ENCODE data around the gene TXNDC9.
"Not testable (repeated sequence)": the region's sequence is repeated elsewhere in the genome, so short reads cannot be mapped to it uniquely, and the experiment has no call there.

TXNDC9 gene, protein sequence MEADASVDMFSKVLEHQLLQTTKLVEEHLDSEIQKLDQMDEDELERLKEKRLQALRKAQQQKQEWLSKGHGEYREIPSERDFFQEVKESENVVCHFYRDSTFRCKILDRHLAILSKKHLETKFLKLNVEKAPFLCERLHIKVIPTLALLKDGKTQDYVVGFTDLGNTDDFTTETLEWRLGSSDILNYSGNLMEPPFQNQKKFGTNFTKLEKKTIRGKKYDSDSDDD

DNA sequence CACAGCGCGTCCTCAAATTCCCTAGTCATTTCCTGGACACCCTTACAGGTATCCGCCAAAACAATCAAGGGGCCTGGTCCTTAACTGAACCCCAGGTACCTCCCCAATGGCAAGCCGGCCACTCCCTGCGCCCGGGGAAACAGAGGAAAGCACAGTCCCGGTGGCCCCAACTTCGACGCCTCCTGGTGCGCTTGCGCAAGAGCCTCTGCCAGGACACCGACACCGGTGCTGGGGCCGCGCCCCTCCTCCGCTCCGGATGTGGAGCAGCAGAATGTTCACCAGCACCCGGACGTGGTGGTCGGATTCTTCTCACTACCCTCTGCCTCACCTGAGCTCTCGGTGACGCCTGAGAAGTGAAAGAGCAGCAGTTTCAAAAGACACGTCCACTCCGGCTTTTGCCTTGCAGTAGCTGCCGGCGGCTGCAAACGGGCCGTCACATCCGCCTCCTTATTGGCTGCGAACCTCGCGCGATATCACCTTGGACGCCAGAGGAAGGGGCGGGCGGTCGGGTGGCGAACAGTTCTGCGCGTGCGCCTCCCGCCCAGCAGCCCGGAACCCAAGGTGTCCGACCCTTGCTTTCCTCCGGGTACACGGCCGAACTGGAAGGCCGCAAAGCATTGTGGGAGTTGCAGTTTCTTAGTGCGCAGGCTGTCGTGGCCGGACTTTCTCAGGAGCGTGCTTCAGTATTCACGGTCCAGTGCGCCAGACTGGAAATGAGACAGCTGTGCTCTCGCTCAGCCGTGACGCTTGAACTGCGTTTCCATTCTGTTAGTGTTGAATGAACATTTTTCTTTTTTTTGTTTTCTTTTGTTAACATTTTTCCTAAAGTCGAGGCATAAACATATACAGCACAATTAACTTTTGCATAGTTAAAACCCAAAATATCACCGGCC, at the start of gene TXNDC9:
TXNDC9 (minus strand) TSS at position 423 of the 893 bp plus-strand sequence. CDS start 3,123 bp downstream, outside the sequence.
- peak; percentile 90 to 95 for DNase-seq (ENCODE audit: low read depth in 2 of 2, low spot score in 1 of 2)

DNA sequence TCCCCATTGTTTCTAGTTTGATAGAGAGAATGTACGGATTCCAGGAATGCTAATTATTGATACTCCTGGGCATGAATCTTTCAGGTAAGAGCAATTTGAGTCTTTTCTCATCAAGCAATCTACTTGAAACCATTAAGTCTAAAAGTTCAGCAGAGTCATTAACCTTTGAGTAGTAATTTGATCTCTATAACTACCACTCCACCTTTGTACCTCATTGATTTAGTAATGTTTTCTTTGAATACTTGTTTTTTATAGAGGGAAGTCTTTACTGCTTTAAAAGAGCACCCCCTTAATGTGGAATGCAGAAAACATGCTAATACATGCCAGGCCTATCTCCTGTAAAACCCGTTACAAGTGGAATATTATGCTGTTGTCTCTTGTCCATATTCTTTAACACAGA, 46.0 kb upstream of the TXNDC9 start:
- DNase-seq (ENCODE audit: low read depth in 2 of 2, low spot score in 1 of 2), result no peak

DNA sequence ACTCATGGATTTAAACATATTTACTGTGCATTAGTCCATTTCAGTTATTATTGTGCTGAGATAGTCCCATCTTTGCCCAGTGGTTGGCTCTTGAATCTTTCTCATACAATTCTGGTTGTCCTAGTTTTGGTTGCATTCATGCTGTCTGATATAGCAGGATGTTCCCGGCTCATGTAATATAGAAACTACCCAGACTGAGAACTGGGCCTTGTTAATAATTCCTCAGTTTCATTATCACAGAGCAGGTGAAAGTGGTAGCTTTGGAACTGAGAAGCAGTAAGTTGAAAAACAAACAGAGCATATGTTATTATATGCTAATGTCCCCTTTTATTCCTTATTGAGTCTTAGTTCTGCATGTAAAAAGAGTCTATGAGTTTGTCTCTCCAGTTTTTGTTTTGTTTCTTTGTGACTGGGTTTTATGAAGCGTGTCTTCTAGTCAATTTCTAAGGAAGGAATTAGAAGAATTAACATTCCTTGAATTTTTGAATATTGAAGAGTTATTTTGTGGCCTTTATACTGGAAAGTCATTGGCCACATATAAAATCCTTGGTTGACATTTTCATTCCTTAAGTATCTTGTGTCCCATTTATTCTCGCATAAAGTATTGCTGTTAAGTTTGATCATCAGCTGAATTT, 44.4 kb upstream of the TXNDC9 start:
- DNase-seq (ENCODE audit: low read depth in 2 of 2, low spot score in 1 of 2), result no peak

DNA sequence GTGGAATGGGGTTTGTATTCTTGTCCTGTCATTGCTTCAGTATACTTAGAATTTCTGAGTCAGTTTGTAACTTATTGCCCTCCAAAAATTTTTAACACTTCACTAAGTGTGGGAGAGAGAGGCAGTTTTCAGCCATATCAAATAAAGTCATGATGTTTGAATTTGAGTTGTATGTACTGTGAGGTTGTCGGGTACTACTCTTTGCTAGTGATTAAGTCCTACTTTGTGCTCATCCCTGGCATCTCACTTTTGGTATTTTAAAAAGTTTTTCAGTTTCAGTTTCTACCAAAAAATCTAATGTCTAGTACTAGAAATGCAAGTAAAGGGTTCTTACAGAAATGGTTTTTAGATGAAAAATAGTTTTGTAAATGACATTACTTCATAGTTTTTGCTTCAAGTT, 41.7 kb upstream of the TXNDC9 start:
- DNase-seq (ENCODE audit: low read depth in 2 of 2, low spot score in 1 of 2), result no peak

DNA sequence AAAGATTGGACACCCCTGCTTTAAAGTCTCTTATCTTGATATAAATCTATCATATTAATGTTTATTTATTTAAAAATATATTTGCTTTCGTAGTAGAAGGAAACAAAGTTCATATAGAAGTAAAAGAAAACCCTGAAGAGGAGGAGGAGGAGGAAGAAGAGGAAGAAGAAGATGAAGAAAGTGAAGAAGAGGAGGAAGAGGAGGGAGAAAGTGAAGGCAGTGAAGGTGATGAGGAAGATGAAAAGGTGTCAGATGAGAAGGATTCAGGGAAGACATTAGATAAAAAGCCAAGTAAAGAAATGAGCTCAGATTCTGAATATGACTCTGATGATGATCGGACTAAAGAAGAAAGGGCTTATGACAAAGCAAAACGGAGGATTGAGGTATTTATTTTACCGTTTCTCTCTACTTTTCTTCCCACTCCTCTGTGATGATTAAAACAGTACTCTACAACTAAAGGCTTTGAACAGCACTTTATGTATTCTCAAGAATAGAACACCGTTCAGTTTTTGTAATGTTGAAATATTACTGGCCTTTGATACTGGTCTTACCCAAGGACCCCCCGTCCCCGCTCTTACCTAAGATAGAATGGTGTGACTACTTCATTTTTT, 40.2 kb upstream of the TXNDC9 start:
- no peak for DNase-seq (ENCODE audit: low read depth in 2 of 2, low spot score in 1 of 2)

DNA sequence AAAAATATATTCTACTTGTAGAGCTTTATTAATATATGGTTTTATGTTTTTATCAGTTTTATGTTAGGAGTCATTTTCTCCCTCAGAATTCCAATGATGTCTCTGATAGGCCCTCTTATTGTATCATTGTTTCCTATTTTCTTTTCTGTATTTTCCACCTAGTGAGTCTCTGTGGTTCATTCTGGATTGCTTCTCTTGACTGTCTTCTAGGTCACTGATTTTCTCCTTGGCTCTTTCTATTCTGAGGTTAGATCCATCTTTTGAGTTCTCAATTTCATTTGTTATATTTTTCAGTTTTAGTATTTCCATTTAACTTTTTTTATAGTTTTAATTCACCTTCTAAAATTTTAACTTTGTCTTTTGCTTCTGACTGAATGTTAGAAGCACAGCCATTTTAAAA, 38.6 kb upstream of the TXNDC9 start:
- no peak for DNase-seq (ENCODE audit: low read depth in 2 of 2, low spot score in 1 of 2)

DNA sequence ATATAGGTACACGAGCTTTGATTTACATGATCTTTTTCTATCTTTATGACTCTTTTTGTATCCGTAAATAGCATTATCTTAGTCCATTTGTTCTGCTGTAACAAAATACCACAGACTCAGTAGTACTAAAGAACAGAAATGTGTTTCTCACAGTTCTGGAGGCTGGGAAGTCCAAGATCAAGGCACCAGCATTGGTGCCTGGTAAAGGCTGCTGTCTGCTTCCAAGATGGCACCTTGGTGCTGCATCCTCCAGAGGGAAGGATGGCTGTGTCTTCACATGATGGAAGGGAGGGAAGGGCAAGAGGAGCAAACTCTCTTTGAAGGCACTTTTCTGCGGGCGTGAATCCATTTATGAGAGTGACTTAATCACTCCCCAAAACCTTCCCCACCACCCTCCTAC, 37.0 kb upstream of the TXNDC9 start:
- DNase-seq (ENCODE audit: low read depth in 2 of 2, low spot score in 1 of 2), result no peak

DNA sequence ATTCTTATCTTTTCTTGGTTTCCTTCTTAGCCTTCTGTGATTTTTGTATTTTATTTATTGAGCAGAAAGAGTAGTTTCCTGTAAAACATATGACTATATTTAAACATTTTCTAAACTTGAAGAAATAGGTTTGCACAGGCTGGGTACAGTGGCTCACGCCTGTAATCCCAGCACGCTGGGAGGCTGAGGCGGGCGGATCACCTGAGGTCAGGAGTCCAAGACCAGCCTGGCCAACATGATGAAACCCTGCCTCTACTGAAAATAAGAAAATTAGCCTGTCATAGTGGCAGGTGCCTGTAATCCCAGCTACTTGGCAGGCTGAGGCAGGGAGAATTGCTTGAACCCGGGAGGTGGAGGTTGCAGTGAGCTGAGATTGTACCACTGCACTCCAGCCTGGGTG, 32.7 kb upstream of the TXNDC9 start:
- not testable (repeated sequence) for DNase-seq (ENCODE audit: low read depth in 2 of 2, low spot score in 1 of 2)

DNA sequence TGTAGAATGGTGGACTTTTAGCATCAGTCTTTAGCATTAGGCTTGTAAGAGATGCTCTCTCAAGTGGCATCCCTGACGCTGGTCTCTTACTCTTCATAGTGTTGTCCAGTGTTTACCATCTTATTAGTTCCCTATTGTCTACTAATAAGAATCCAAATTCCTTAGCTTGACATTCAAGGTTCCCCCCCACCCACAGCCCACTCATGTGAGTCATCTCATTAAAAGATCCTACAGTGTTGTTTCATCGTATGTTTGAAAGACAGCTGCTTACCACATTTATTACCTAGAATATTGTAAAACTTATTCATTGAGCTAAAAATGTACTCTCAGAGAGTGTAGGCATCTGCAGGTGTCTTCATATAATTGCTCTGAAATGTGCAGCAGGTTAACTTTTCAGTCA, 29.5 kb upstream of the TXNDC9 start:
- no peak for DNase-seq (ENCODE audit: low read depth in 2 of 2, low spot score in 1 of 2)

DNA sequence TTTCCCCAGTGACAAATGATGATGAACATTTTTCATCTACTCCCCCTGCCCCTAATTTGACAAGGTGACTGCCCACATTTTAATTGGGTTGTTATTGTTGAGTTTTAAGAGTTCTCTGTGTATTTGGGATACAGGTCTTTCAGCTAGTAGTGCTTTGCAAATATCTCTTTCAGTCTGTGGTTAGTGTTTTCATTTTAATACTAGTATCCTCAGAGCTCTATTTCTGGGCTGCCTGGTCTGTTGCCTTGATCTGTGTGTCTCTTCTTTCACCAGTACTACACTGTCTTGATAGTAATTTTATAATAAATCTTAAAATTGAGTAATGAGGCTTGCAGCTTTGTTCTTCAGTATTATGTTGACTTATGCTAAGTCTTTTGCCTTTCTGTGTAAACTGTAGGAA, 20.7 kb upstream of the TXNDC9 start:
- no peak for DNase-seq (ENCODE audit: low read depth in 2 of 2, low spot score in 1 of 2)

DNA sequence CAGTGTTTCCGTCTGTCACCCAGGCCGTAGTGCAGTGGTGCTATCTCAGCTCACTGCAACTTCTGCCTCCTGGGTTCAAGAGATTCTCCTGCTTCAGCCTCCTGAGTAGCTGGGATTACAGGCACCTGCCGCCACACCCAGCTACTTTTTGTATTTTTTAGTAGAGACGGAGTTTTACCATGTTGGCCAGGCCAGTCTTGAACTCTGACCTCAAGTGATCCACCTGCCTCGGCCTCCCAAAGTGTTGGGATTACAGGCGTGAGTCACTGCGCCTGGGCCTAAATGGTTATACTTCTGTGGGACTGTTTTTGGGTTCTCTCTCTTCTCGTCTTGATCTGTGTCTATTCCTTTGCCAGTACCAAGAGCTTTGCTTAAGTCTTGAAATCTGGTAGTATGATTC, 18.7 kb upstream of the TXNDC9 start:
- not testable (repeated sequence) for DNase-seq (ENCODE audit: low read depth in 2 of 2, low spot score in 1 of 2)

DNA sequence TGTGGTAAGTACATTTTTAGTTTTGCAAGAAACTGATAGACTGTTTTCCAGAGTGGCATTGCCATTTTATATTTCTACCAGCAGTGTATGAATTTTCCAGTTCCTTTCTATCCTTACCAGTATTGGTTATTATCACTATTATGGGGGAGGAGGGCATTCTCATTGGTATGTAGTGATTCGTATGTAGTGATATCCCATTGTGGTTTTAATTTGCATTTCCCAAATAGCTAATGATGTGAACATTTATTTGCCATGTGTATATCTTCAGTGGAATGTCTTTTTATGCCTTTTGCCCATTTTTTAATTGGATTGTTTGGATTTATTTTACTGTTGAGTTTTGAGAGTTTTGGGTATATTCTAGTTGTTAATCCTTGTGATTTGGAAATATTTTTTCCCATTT, 17.9 kb upstream of the TXNDC9 start:
- DNase-seq (ENCODE audit: low read depth in 2 of 2, low spot score in 1 of 2), result no peak

DNA sequence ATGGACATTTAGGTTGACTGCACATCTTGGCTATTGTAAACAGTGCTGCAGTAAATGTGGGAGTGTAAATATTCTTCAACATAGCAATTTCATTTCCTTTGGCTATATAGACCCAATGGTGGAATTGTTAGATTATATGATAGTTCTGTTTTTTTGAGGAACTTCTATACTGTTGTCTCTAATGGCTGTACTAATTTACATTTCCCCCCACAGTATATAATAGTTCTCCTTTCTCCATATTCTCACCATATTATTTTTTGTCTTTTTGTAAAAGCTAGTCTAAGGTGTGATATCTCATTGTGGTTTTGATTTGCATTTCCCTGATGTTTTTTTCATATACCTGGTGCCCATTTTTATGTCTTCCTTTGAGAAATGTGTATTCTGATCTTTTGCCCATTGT, 14.1 kb upstream of the TXNDC9 start:
- no peak for DNase-seq (ENCODE audit: low read depth in 2 of 2, low spot score in 1 of 2)

DNA sequence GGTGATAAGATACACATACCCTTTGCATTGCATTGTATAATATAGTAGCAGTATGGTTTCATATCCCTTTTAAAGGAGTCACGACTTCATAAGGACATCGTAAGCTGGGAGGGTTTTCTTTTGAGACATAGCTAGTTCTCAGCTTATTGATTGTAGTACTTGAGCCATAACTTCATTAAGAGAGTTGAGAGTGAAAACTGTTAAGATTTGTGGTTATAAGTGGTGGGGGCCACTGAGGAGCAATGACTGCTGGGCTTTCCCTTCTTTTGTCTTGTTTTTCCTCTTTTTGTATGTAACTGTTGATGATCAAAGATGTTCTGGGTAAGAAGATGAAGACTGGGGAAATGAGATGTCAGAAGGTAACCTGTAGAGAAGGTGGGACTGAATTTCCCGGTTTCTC, 12.0 kb upstream of the TXNDC9 start:
- no peak for DNase-seq (ENCODE audit: low read depth in 2 of 2, low spot score in 1 of 2)

DNA sequence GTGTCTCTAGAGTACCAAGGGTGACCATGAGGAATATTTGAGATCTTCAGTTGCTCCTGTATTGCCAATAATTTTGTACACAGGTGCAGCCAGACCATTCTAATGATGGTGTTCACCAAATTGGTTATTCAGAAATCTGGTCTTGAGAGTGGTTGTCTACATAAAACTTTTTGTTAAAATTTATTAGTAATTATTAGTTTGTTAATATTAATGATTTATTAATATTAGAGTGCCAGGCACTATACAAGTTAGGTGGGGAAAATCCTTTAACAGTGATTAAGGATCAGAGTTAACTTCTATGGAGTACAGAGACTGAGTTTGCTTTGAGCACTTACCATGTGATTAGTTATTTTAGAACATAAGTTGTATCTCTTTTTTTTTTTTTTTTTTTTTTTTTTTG, 10.1 kb upstream of the TXNDC9 start:
- DNase-seq (ENCODE audit: low read depth in 2 of 2, low spot score in 1 of 2), result no peak

DNA sequence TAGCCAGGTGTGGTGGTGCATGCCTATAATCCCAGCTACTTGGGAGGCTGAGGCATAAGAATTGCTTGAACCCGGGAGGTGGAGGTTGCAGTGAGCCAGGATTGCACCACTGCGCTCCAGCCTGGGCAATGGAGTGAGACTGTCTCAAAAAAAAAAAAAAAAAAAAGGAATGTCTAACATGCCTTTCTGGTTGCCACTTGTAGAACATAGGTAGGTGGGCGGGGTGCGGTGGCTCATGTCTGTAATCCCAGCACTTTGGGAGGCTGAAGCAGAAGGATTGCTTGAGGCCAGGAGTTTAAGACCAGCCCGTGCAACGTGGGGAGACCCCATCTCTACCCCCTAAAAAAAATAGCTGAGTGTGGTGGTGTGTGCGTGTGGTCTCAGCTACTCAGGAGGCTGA, 9.3 kb upstream of the TXNDC9 start:
- DNase-seq (ENCODE audit: low read depth in 2 of 2, low spot score in 1 of 2), result not testable (repeated sequence)

DNA sequence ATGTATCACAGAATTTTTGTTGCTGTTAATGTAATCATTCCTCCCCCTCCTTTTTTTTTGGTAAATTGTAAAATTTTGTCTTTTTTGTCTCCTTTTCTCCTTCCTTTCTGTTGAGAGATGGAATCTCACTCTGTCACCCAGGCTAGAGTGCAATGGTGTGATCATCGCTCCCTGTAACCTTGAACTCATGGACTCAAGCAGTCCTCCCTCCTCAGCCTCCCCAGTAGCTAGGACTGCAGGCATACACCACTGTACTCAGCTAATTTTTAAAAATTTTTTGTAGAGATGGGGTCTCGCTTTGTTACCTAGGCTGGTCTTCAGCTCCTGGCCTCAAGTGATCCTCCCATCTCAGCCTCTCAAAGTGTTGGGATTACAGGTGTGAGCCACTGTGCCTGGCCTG, 6.4 kb upstream of the TXNDC9 start:
- DNase-seq (ENCODE audit: low read depth in 2 of 2, low spot score in 1 of 2), result no peak

DNA sequence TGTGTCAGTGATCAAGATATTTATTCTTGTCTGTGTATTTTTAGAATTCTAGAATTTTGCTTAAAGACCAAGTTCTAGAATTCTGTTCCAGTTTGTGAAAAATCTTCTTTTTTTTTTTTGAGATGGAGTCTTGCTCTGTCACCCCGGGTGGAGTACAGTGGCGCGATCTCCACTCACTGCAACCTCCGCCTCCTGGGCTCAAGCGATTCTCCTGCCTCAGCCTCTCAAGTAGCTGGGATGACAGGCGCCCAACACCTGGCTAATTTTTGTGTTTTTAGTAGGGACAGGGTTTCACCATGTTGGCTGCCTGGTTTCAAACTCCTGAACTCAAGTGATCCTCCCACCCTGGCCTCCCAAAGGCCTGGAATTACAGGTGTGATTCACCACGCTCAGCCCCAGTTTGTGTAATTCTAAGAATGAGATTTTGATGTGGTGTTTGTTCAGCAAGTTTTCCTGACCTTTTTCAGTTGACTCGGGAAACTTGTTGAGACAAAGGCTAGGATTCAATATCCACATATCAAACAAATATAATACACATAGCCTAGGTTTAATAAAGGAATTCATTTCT, 4.6 kb upstream of the TXNDC9 start:
- DNase-seq (ENCODE audit: low read depth in 2 of 2, low spot score in 1 of 2), result no peak

DNA sequence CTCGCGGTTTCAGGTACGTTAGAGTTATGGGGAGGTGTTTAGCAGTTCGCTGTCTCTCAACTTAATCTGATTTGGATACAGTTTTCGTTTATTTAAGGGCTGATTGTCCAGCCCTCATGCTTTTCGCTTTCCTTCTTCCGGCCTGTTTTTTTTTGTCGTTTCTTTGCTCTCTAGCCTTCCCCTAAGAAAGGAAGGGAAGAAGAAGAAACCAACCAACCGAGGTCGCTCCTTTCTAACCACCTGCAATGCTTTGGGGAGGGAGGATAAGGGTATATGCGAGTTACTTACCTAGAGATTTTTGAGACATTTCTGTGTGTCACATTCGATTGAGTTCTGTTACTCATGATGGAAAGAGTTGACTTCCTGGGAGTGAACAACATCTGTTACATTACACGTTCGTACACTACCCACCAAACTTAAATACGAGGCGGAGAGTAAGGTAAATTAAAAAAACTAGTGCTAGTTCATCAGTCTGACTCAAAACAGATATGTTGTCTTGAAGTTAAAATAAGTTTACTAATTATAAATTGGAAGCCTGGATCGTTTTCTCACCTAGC, 2.0 kb upstream of the TXNDC9 start:
- DNase-seq (ENCODE audit: low read depth in 2 of 2, low spot score in 1 of 2), result no peak

DNA sequence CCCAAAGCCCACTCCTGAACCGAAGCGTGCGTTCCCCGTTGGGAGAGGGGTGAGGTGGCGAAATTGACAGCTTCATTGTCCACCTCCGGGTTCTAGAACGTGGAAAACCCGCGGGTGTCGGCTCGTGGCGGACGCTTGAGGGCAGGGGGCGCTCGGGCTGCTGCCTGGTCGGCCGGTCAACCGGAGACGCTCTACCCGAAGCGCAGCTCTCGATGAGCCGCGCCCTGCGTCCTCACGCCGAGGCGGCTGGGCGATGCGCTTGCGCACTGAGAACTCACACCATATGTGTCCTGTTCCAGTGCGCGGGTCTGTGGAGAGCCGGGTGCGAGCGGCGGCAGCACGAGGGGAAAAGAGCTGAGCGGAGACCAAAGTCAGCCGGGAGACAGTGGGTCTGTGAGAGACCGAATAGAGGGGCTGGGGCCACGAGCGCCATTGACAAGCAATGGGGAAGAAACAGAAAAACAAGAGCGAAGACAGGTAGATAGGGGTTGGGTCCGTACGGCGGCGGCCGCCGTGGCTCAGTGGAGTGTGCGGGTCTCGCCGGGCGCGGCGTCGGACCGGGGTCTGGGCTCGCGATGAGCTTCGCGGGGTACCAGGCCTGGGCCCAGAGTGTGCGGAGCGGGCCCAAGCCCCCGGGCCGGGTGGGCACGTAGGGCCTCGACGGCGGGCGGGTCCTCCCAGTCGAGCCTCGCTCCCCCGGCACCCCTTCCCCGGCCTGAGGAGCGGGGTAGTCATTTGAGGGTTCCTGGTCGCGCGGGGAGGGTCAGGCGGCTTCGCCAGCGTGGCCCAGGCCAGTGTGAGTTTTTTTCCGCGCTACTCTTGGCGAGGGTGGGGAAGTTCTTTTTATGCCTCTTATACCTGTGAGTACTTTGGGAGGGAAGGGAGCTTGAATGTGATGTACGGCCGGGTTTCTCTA, 1.2 kb upstream of the TXNDC9 start, which contains the start of gene EIF5B:
EIF5B (plus strand) TSS at position 277 of the 916 bp plus-strand sequence; CDS start at position 443, 166 bp downstream.
- DNase-seq (ENCODE audit: low read depth in 2 of 2, low spot score in 1 of 2), result peak; percentile 75 to 85
